ENCODE measurements around the gene PAQR9. TPM values are rescaled to one million over a fixed set of nuclear protein-coding genes. Genes with fewer than 3 reads are reported as not detected.

PAQR9 gene
- total RNA-seq, 4 donors from 2014 or later = 0.20 to 1.0 (median 0.27) TPM; not detected in 1

DNA sequence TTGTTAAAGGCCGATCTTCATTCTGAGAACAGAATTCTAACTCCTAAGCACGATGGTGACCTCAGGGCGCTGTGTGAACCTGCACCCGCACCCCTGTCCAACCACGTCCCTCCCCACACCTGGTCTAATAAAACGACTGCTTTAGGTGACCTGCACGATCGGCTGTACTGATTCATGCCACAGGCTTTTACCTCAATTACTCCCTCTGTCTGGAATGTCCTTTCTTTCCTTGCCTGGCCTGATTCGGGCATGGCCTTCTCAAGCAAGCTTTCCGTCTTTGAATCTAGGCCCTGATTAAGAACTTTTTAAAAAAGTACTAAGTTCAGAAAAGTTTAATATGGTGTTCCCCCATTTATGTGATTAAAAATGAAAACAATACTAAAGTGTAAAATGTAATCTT is 37.1 kb upstream of the PAQR9 start:
- peak overlapping the region; percentile 65 to 95 (median 87) for H3K4me3 ChIP-seq
- TF ChIP-seq, protein P1, sequence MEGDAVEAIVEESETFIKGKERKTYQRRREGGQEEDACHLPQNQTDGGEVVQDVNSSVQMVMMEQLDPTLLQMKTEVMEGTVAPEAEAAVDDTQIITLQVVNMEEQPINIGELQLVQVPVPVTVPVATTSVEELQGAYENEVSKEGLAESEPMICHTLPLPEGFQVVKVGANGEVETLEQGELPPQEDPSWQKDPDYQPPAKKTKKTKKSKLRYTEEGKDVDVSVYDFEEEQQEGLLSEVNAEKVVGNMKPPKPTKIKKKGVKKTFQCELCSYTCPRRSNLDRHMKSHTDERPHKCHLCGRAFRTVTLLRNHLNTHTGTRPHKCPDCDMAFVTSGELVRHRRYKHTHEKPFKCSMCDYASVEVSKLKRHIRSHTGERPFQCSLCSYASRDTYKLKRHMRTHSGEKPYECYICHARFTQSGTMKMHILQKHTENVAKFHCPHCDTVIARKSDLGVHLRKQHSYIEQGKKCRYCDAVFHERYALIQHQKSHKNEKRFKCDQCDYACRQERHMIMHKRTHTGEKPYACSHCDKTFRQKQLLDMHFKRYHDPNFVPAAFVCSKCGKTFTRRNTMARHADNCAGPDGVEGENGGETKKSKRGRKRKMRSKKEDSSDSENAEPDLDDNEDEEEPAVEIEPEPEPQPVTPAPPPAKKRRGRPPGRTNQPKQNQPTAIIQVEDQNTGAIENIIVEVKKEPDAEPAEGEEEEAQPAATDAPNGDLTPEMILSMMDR (IDR thresholded peaks at IDR 0.05 in 4 of 5, conservative IDR thresholded peaks at IDR 0.05 in 1 of 5) = no peak
- no peak for TF ChIP-seq POLR2A (IDR thresholded peaks at IDR 0.05)
- H3K36me3 ChIP-seq = no peaks in the 10 kb centered on the region
- DNase-seq (no peak), ATAC-seq (no peak)
- in situ Hi-C loops (cut with MboI; ENCODE audit: low sequenced_read_pairs in 4 of 4) = loop anchor here in 1 of 4 donors (10.0 to 25.0 kb wide), 2 partner anchors 406 to 563 kb away; partner anchors contain the start of genes PLS1 and XRN1
- intact Hi-C loops (cut with DNase I; ENCODE audit: low total_unique reads) = loop anchor here (5.0 kb wide), 2 partner anchors 423 to 553 kb away; partner anchors contain the start of genes ATR and XRN1
- no peaks in the 10 kb centered on the region for H3K27me3 ChIP-seq
- peaks cover 39 to 45% of the 10 kb centered on the region in 2 donors for H3K4me1 ChIP-seq
- no peaks in the 10 kb centered on the region for H3K9me3 ChIP-seq
- H3K27ac ChIP-seq = peak overlapping the region; percentile 92 to 95 (median 94)

DNA sequence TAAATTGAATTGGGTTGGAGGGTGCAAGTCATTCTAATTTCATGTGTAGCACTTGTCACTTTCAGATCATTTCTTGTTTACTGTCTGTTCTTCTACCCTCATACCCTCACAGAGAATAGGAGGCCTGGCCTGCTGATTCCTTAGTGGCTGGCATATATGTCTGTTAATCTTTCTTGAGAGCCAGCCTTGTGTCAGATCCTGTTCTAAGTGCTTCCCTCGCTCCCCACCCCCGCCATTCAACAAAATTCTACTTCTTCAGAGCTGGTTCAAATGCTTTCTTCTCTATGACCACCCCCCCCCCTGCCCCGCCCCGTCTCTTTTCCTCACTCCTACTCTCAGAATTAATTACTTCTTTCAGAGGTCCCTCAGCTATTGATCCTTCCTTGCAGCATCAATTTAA is 36.4 kb upstream of the PAQR9 start:
- TF ChIP-seq, protein P1 (IDR thresholded peaks at IDR 0.05 in 4 of 5, conservative IDR thresholded peaks at IDR 0.05 in 1 of 5) = no peak
- TF ChIP-seq POLR2A (IDR thresholded peaks at IDR 0.05) = no peak
- ATAC-seq = no peak
- in situ Hi-C loops (cut with MboI; ENCODE audit: low sequenced_read_pairs in 4 of 4) (loop anchor here (10.0 to 25.0 kb wide), 7 partner anchors 65 to 563 kb away; partner anchors contain the start of genes PLS1 (in 3 of the 4), ATR (in 1 of the 4) and XRN1 (in 1 of the 4)), intact Hi-C loops (cut with DNase I; ENCODE audit: low total_unique reads) (loop anchor here (5.0 kb wide), 2 partner anchors 423 to 553 kb away; partner anchors contain the start of genes ATR and XRN1)
- DNase-seq = no peak
- no peaks in the 10 kb centered on the region for H3K27me3 ChIP-seq
- peak overlapping the region in 2 of 4 donors; percentile 86 to 95 for H3K4me3 ChIP-seq
- H3K4me1 ChIP-seq = peaks cover 33 to 39% of the 10 kb centered on the region in 2 donors
- H3K9me3 ChIP-seq = no peaks in the 10 kb centered on the region
- peak overlapping the region; percentile 92 to 95 (median 94) for H3K27ac ChIP-seq
- H3K36me3 ChIP-seq = no peaks in the 10 kb centered on the region

DNA sequence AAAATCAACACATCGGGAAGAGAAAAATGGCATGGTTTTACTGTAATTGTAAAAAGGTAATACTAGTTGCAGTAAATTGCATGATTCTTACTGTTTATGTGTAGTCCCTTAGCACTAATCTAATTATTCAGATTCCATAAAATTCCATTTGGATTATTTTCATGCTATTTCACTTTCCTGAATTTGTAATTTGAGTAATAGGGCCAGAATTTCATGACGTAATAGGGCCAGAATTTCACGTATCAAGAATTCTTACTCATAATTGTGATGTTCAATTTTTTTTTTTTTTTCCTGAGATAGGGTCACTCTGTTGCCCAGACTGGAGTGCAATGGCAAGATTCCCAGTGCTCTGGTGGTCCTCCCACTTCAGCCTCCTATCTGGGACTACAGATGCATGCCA is 35.0 kb upstream of the PAQR9 start:
- TF ChIP-seq POLR2A (IDR thresholded peaks at IDR 0.05) = no peak
- TF ChIP-seq, protein P1 (IDR thresholded peaks at IDR 0.05 in 4 of 5, conservative IDR thresholded peaks at IDR 0.05 in 1 of 5) = no peak
- H3K27me3 ChIP-seq = no peaks in the 10 kb centered on the region
- ATAC-seq (no peak), DNase-seq (no peak)
- no peak overlapping the region for H3K27ac ChIP-seq
- H3K4me1 ChIP-seq = peaks cover 20 to 24% of the 10 kb centered on the region in 2 donors
- no peaks in the 10 kb centered on the region for H3K9me3 ChIP-seq
- in situ Hi-C loops (cut with MboI; ENCODE audit: low sequenced_read_pairs in 4 of 4) (loop anchor here (10.0 to 25.0 kb wide), 6 partner anchors 64 to 414 kb away; partner anchors contain the start of genes PLS1 (in 2 of the 4) and ATR (in 1 of the 4)), intact Hi-C loops (cut with DNase I; ENCODE audit: low total_unique reads) (no loop called here)
- no peaks in the 10 kb centered on the region for H3K36me3 ChIP-seq
- H3K4me3 ChIP-seq = no peak overlapping the region

DNA sequence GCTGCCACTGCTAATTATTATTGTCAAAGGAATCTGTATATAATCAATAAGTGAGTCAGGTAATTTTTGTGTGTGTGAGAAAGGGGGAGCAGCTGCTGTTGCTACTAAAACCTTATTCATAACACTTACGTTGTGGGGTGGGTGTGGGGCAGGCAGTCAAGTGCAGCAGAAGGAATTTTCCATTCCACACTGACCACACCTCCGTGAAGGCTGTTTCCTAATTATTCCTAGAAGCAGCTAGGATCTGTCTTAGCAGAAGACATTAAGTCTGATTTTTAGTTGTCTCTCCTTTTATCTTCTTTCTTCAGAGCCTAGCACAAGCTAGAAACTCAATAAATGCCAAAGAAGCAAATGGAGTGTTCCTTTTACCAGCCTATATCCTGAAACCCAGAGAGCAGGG is 33.9 kb upstream of the PAQR9 start:
- H3K9me3 ChIP-seq = no peaks in the 10 kb centered on the region
- in situ Hi-C loops (cut with MboI; ENCODE audit: low sequenced_read_pairs in 4 of 4) = loop anchor here (10.0 to 25.0 kb wide), 6 partner anchors 63 to 413 kb away; partner anchors contain the start of genes PLS1 (in 2 of the 4) and ATR (in 1 of the 4)
- intact Hi-C loops (cut with DNase I; ENCODE audit: low total_unique reads) = no loop called here
- no peaks in the 10 kb centered on the region for H3K27me3 ChIP-seq
- TF ChIP-seq, protein P1 (IDR thresholded peaks at IDR 0.05 in 4 of 5, conservative IDR thresholded peaks at IDR 0.05 in 1 of 5) = no peak
- no peak for TF ChIP-seq POLR2A (IDR thresholded peaks at IDR 0.05)
- no peak overlapping the region for H3K4me3 ChIP-seq
- no peak overlapping the region for H3K27ac ChIP-seq
- DNase-seq (no peak), ATAC-seq (no peak)
- H3K36me3 ChIP-seq = no peaks in the 10 kb centered on the region
- H3K4me1 ChIP-seq = peaks cover 9 to 14% of the 10 kb centered on the region in 2 donors
